ENCODE measurements around the gene GPR148. TPM values are rescaled to one million over a fixed set of nuclear protein-coding genes. Genes with fewer than 3 reads are reported as not detected.
A peak's percentile ranks its signal among the peaks of the same experiment; 100 is the strongest.

The GPR148 gene
- total and polyA plus RNA-seq, 3 experiments from 2014 or later: not detected

DNA sequence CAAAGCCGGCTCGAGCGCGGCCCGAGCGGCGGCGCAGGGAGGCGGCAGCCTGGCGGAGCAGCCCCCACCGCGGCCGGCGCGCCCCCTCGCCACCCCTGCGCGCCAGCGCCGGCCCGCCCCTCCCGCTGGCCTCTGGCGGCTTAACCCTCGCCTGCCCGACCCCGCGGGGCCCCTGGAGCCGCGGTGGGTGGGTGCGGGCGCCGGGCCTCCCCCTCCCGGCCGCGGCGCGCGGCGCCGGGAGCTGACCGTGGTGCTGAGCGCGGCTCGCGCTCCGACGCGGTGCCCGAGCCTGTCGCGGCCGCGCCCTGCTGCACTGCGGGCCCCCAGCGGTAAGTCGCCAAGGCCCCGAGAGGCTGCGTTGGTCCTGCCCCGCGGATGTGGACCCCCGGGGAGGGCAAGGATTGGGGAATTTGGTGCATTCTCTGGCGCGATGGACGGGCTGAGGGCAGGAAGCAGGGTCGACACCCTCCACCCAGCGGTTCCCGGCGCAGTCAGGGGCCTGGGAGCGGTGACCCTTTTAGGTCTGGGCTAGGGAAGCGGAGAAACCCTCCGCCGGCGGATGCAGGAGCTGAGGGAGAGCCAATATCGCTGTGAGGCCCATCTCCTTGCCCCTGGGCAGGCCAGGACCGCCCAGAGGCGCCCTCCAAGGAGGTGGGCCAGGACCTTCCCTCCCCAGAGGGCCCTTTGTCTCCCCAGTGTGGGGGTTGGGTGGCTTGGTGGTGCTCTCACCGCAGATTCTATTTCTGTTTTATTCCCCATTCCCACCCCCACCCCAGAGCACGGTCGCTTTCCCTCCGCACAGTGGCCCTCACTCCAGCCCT lies 27.4 kb downstream of the GPR148 start:
- Mint-ChIP-seq H3K27ac (no peak overlapping the region), H3K4me1 (peaks cover 0 to 21% (median 9%) of the 10 kb centered on the region in 3 donors), H3K36me3 (peaks cover 0 to 2% (median 0%) of the 10 kb centered on the region in 3 donors), H3K4me3 (peak overlapping the region in 6 of 7 donors; percentile 32 to 73 (median 62)), H3K27me3 (peaks cover 46 to 67% of the 10 kb centered on the region in 2 donors), H3K9me3 (peaks cover 0 to 6% (median 0%) of the 10 kb centered on the region in 5 donors)
- CTCF ChIA-PET: no interaction called here
- H3K4me3 ChIP-seq (ENCODE audit: low read length): no peak overlapping the region
- no peaks in the 10 kb centered on the region for H3K9me3 ChIP-seq (ENCODE audit: low read length)
- H3K27me3 ChIP-seq (ENCODE audit: insufficient read depth, low read length, poor library complexity, severe bottlenecking): peaks cover 14% of the 10 kb centered on the region
- POLR2A ChIA-PET: no interaction called here
- H3K4me1 ChIP-seq (ENCODE audit: insufficient read depth, low read length): no peaks in the 10 kb centered on the region
- no peak overlapping the region for H3K27ac ChIP-seq (ENCODE audit: low read depth, low read length)
- no peak for DNase-seq
- no peaks in the 10 kb centered on the region for H3K36me3 ChIP-seq (ENCODE audit: insufficient read depth, low read length)

DNA sequence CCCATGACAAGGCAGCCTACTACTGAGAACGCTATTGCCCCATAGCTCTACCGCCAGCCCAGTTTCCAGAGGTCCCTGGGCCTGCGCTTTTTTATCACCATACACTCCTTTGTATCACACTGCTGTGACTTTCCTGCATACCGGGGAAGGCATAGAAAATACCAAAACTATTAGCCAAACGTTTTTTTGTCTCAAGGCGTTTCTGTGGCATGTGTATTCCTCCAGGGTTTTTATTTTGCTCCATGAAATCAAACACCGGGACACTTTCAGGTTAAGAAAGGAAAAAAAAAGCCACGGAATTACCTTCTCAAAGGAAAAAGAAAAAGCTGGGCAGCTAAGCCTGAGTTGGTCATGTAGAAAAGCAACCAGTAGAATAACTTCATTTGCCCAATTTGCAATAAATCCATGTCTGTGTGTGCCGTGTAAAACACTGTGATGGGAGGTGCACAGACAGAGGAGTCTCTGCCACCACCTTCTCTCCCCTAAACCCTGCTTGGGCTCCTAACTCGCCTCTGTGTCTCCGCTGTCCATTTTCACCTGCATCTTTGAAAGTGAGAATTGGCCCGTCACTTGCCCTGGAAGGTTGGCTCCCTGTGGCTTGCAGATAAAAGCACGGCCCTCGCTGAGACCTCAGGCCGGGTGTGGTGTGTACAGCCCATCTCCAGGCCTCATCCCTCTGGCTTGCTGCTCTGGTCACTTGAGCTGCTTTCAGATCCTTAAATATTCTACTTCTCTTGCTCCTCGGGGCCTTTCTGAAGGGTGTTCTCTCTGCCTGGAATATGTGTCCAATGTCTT lies 28.2 kb downstream of the GPR148 start:
- H3K27me3 Mint-ChIP-seq: peaks cover 46 to 72% of the 10 kb centered on the region in 2 donors
- ChIA-PET POLR2A (no interaction called here), CTCF (no interaction called here)
- H3K36me3 Mint-ChIP-seq: peaks cover 0 to 2% (median 0%) of the 10 kb centered on the region in 3 donors
- peaks cover 14% of the 10 kb centered on the region for H3K27me3 ChIP-seq (ENCODE audit: insufficient read depth, low read length, poor library complexity, severe bottlenecking)
- H3K4me1 ChIP-seq (ENCODE audit: insufficient read depth, low read length): no peaks in the 10 kb centered on the region
- H3K36me3 ChIP-seq (ENCODE audit: insufficient read depth, low read length): no peaks in the 10 kb centered on the region
- no peak for DNase-seq
- H3K9me3 Mint-ChIP-seq: peaks cover 0 to 6% (median 0%) of the 10 kb centered on the region in 5 donors
- no peak overlapping the region for H3K27ac Mint-ChIP-seq
- no peak overlapping the region for H3K4me3 ChIP-seq (ENCODE audit: low read length)
- H3K4me3 Mint-ChIP-seq: peak overlapping the region in 6 of 7 donors; percentile 32 to 73 (median 62)
- peaks cover 0 to 21% (median 9%) of the 10 kb centered on the region in 3 donors for H3K4me1 Mint-ChIP-seq
- no peaks in the 10 kb centered on the region for H3K9me3 ChIP-seq (ENCODE audit: low read length)
- H3K27ac ChIP-seq (ENCODE audit: low read depth, low read length): no peak overlapping the region

DNA sequence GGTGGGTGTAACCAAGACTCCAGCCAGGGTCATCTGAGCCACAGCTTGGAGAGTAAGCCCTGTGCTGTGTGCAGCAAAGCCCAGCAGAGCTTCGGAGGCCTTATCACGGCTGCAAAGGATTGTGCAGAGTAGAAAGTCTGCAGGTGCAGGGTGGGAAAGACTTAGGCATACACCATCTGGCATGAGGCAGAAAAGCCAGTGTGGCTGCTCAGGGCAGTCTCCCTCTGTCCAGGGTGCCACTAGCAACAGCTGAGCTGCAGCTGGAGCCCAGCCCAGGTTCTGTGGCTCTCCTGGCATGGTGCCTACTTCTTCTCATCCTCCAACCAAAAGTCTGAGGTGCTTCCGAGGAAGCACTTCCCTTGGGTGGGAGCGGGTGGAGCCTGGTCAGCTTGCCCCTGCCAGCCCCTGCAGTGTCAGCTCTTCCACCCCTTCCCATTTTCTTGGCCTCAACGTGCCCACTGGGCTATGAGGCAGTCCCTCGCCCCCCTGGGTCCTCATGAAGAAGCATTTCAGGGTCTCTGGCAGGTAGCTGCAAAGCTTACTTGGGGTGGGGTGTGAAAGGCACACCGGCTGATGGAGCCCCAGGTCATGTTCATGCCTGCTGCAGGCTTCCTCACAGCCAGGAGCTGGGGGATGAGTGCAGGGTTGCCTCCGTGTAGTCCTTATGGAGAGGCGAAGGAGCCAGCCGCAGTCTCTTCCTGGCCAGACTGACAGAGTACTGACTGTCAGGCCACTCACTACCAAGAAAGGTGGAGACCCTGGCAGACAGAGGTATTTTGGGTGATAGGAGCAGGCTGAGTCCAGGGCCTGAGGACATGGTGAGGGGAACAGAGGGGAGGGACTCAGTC lies 31.3 kb downstream of the GPR148 start:
- CTCF ChIA-PET: no interaction called here
- no peak overlapping the region for H3K4me3 Mint-ChIP-seq

DNA sequence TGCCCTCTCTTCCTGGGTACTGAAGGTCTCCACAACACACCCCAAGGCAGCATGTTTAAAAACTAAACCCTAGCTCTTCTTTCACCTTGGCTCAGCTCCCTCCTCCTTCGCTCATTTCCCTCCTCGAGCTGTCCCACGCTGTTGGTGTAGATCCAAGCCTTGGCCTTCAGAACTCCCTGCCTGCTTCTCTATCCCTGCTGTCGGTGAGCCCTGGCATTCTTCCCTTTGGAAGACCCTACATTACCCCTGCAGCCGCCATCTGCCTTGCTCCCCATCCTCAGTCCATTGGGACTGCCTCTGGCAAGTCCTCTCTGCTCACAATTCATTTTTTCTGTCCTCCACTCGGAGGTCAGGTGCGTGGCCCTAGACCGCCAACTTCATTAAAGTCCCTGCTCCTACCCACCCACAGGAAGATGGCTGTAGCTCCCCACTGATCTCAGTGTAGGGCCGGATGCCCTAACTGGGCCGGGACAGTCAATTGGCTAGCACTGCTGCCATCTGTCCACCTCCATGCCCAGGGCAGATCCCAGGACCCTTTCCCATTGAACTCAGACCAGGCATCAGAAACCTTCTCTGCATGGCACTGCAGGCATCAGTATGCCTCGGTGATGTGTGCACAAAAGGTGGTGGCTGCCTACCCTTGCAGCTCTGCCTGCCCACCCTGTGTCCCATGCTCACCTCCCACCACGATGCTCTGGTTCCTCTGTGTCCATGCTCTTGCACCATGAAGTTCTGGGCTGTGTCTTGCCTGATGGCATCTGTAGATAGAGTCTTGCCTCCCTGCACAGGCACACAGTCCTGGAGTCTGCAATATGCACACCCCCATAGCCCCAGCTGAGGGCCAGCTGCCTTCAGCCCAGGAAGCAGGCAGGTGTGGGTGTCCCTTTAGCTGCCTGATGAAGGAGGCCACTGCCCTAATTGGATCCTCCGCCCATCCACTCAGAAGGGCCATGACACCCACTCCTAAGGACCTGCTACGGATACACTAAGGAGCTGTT lies 32.2 kb downstream of the GPR148 start:
- CTCF ChIA-PET: no interaction called here
- Histone ChIP-seq H3K36me3 (ENCODE audit: insufficient read depth, low read length) (no peaks in the 10 kb centered on the region), H3K27me3 (ENCODE audit: insufficient read depth, low read length, poor library complexity, severe bottlenecking) (peaks cover 10% of the 10 kb centered on the region), H3K27ac (ENCODE audit: low read depth, low read length) (no peak overlapping the region), H3K9me3 (ENCODE audit: low read length) (no peaks in the 10 kb centered on the region), H3K4me3 (ENCODE audit: low read length) (no peak overlapping the region), H3K4me1 (ENCODE audit: insufficient read depth, low read length) (no peaks in the 10 kb centered on the region)
- peaks cover 0 to 2% (median 0%) of the 10 kb centered on the region in 3 donors for H3K36me3 Mint-ChIP-seq
- H3K4me1 Mint-ChIP-seq: peaks cover 0 to 9% (median 5%) of the 10 kb centered on the region in 3 donors
- H3K9me3 Mint-ChIP-seq: peaks cover 0 to 3% (median 0%) of the 10 kb centered on the region in 5 donors
- H3K27ac Mint-ChIP-seq: no peak overlapping the region
- peaks cover 37 to 56% of the 10 kb centered on the region in 2 donors for H3K27me3 Mint-ChIP-seq
- POLR2A ChIA-PET: no interaction called here
- H3K4me3 Mint-ChIP-seq: no peak overlapping the region
- DNase-seq: no peak

More for the DNA sequence above, 31.3 kb downstream of the GPR148 start:
- Histone ChIP-seq H3K36me3 (ENCODE audit: insufficient read depth, low read length) (no peaks in the 10 kb centered on the region), H3K4me1 (ENCODE audit: insufficient read depth, low read length) (no peaks in the 10 kb centered on the region), H3K4me3 (ENCODE audit: low read length) (no peak overlapping the region), H3K27me3 (ENCODE audit: insufficient read depth, low read length, poor library complexity, severe bottlenecking) (peaks cover 10% of the 10 kb centered on the region), H3K9me3 (ENCODE audit: low read length) (no peaks in the 10 kb centered on the region), H3K27ac (ENCODE audit: low read depth, low read length) (no peak overlapping the region)
- POLR2A ChIA-PET: no interaction called here
- peaks cover 0 to 2% (median 0%) of the 10 kb centered on the region in 3 donors for H3K36me3 Mint-ChIP-seq
- no peak overlapping the region for H3K27ac Mint-ChIP-seq
- peaks cover 0 to 3% (median 0%) of the 10 kb centered on the region in 5 donors for H3K9me3 Mint-ChIP-seq
- H3K4me1 Mint-ChIP-seq: peaks cover 0 to 15% (median 6%) of the 10 kb centered on the region in 3 donors
- H3K27me3 Mint-ChIP-seq: peaks cover 38 to 53% of the 10 kb centered on the region in 2 donors
- no peak for DNase-seq

DNA sequence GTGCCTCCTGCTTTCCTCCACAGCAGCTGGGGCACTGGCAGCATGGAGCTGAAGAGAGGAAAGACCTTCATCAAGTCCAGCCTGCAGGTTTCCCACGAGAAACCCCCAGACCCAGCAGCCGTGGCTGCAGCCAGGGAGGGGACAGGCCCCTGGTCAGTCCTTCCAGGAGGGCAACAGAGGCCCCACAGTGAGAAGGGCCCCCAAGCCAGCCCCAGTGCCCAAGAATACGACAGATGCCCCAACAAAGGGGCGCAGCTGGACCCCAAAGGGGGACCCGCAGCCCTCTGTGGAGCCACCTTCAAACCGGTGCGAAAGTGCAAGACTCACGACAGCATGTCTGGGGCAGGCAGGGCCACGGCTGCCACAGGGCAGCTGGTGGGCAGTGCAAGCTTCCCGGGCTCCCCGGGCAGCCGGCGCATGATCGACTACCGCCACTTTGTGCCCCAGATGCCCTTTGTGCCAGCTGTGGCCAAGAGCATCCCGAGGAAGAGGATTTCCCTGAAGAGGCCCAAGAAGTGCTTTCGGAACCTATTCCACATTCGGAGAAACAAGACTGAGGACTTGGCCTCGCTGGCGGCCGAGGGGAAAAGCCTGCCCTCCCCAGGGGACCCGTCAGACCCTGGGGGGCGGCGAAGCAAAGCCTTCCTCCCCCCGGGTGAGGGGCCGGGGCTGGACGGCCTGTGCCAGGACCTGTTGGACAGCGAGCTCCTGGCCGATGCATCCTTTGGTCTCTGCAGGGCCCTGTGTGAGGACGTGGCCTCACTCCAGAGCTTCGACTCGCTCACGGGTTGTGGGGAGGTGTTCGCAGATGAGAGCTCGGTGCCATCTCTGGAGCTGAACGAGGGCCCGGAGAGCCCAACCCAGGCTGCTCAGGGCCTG lies 33.4 kb downstream of the GPR148 start:
- peaks cover 1% of the 10 kb centered on the region for H3K27me3 ChIP-seq (ENCODE audit: insufficient read depth, low read length, poor library complexity, severe bottlenecking)
- ChIA-PET CTCF (interaction anchor here (1.3 kb wide), 1 partner anchor 35 kb away, joined by 4 read pairs; no protein-coding TSS in a partner anchor), POLR2A (no interaction called here)
- Mint-ChIP-seq H3K4me1 (peaks cover 0 to 4% (median 2%) of the 10 kb centered on the region in 3 donors), H3K9me3 (peaks cover 0 to 1% (median 0%) of the 10 kb centered on the region in 5 donors), H3K27ac (no peak overlapping the region), H3K36me3 (peaks cover 0 to 2% (median 0%) of the 10 kb centered on the region in 3 donors), H3K27me3 (peaks cover 31 to 54% of the 10 kb centered on the region in 2 donors), H3K4me3 (no peak overlapping the region)
- H3K9me3 ChIP-seq (ENCODE audit: low read length): no peaks in the 10 kb centered on the region
- H3K36me3 ChIP-seq (ENCODE audit: insufficient read depth, low read length): no peaks in the 10 kb centered on the region
- DNase-seq: no peak
- no peak overlapping the region for H3K27ac ChIP-seq (ENCODE audit: low read depth, low read length)
- H3K4me1 ChIP-seq (ENCODE audit: insufficient read depth, low read length): no peaks in the 10 kb centered on the region
- no peak overlapping the region for H3K4me3 ChIP-seq (ENCODE audit: low read length)

DNA sequence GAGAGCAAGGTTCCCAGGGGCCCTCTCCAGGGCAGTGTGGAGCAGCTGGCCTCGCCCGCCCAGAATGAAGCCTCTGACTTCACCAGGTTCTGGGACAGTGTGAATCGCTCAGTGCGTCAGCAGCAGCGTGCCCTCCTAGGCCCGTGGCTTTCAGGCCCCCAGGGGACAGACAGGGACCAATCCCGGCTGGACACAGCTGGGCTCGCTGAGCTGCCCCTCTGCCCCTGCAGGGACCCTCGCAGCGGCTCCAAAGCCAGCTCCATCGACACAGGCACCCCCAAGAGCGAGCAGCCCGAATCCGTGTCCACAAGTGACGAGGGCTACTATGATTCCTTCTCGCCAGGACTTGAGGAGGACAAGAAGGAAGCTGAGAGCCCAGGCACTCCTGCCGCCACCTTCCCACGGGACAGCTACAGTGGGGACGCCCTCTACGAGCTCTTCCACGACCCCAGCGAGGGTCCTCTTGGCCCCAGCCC lies 34.1 kb downstream of the GPR148 start:
- Mint-ChIP-seq H3K36me3 (no peaks in the 10 kb centered on the region), H3K27ac (no peak overlapping the region), H3K9me3 (no peaks in the 10 kb centered on the region), H3K27me3 (peaks cover 24 to 52% of the 10 kb centered on the region in 2 donors), H3K4me3 (no peak overlapping the region), H3K4me1 (no peaks in the 10 kb centered on the region)
- POLR2A ChIA-PET: no interaction called here
- no peak overlapping the region for H3K4me3 ChIP-seq (ENCODE audit: low read length)
- no peaks in the 10 kb centered on the region for H3K4me1 ChIP-seq (ENCODE audit: insufficient read depth, low read length)
- no peak for DNase-seq
- no peak overlapping the region for H3K27ac ChIP-seq (ENCODE audit: low read depth, low read length)
- H3K27me3 ChIP-seq (ENCODE audit: insufficient read depth, low read length, poor library complexity, severe bottlenecking): no peaks in the 10 kb centered on the region
- CTCF ChIA-PET: interaction anchor here (1.3 kb wide), 1 partner anchor 35 kb away, joined by 4 read pairs; no protein-coding TSS in a partner anchor
- H3K36me3 ChIP-seq (ENCODE audit: insufficient read depth, low read length): no peaks in the 10 kb centered on the region
- no peaks in the 10 kb centered on the region for H3K9me3 ChIP-seq (ENCODE audit: low read length)

All from CD8-positive, alpha-beta memory T cell (primary cell).